GM12864 (cell line): Measurements from ENCODE around the gene C2CD2.
"Not testable (repeated sequence)": the region's sequence is repeated elsewhere in the genome, so short reads cannot be mapped to it uniquely, and the experiment has no call there.

Experiments used
- DNase-seq: peaks from one replicate; pipeline ENCODE4 v3.0.0-alpha.2; 2011; ENCODE audit warnings: low read depth
- H3K4me3 ChIP-seq: 2 replicates; pipeline ENCODE4 v1.5.1; 2011; ENCODE audit warnings: mild to moderate bottlenecking, low read depth, low read length, control low read depth
- TF ChIP-seq, protein P1 (sequence below): IDR thresholded peaks from 2 replicates; pipeline ENCODE4 v1.5.1; 2011; ENCODE audit warnings: low read depth, mild to moderate bottlenecking, moderate library complexity, low read length, control low read depth, inconsistent platforms; ENCODE audit errors: missing control alignments

Gene C2CD2

DNA sequence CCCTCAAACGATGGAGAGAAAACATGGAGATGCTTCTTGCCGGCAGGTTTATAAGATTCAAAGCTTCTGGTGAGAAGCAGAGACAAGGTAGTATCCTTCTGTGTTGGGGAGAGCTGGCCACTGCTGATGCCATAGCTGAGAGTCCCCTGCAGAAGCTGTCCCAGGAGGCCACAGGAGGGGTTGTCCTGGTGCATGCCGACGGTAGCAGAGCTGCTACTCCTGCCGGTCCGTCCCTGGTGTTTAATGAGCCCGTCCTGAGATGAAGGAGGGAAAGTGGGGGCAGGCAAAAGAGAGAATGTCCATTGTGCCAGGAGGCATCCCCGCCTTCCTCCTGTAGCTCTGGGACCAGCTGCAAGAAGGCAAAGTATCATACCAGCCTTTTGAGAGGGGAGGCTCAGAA, 10.4 kb upstream of the C2CD2 start:
- no peak overlapping the region for H3K4me3 ChIP-seq
- DNase-seq = no peak
- TF ChIP-seq, protein P1, sequence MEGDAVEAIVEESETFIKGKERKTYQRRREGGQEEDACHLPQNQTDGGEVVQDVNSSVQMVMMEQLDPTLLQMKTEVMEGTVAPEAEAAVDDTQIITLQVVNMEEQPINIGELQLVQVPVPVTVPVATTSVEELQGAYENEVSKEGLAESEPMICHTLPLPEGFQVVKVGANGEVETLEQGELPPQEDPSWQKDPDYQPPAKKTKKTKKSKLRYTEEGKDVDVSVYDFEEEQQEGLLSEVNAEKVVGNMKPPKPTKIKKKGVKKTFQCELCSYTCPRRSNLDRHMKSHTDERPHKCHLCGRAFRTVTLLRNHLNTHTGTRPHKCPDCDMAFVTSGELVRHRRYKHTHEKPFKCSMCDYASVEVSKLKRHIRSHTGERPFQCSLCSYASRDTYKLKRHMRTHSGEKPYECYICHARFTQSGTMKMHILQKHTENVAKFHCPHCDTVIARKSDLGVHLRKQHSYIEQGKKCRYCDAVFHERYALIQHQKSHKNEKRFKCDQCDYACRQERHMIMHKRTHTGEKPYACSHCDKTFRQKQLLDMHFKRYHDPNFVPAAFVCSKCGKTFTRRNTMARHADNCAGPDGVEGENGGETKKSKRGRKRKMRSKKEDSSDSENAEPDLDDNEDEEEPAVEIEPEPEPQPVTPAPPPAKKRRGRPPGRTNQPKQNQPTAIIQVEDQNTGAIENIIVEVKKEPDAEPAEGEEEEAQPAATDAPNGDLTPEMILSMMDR = no peak

DNA sequence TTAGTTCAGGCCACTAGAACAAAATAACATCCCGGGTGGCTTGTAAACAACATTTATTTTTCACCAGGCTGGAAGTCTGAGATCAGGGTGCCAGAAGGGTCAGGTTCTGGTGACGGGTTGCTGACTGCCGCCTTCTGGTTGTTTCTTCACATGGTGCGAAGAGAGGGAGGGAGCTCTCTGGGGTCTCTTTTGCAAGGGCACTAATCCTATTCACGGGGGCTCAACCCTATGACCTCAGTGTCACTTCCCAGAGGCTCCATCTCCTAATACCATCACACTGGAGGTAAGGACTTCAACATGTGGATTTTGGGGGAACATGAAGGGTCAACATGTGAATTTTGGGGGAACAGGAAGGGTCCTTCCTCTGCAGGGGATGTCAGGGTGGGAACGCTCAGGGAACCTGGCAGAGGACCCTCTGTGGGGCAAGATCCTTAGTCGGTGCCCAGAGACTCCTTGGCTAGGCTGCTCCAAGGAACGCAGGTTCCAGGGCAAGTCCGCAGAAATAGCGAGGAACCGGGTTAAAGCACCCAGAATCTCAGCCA, 8.7 kb upstream of the C2CD2 start:
- no peak for DNase-seq
- H3K4me3 ChIP-seq = no peak overlapping the region
- TF ChIP-seq, protein P1 = no peak

DNA sequence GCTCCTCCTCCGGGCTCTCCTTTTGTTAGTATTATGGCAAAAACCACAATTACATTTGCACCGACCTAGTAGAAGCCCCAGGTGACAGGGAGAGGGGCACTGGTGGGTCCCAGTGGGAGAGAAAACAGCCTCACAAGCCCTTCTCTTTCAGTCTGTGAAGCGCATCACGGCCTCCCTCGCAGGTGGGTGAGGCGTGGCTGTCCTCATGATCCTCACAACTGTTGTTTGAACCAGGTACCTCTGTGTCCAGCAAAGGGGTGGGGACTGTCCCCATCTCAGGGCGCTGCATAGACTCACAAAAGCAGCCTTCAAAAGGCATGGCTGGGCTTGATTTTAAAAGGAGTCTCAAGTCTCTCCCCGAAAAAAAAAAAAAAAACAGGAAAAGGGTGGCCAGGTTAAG, 7.9 kb upstream of the C2CD2 start:
- no peak overlapping the region for H3K4me3 ChIP-seq
- TF ChIP-seq, protein P1 = no peak
- DNase-seq = no peak

DNA sequence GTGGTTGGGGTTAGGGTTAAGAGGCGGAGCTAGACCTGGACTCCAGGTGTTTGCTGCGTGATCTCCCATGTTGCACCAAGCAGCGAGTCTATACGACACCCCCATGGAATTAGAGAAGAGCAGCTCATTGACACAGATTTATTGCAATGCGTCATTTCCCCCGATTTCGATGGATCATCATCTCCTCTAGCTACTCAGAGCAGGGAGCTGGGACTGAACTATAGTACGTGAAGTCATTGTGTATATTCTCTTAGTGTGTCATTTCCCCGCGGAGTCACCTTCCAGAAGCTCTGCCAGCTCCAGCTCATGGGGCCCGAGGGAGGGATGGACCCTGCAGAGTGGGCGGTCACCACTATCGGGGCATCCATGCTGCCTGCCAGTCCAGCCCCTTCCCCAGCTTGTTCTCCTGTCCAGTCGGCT, 7.5 kb upstream of the C2CD2 start:
- H3K4me3 ChIP-seq = no peak overlapping the region
- no peak for DNase-seq
- TF ChIP-seq, protein P1 = no peak

DNA sequence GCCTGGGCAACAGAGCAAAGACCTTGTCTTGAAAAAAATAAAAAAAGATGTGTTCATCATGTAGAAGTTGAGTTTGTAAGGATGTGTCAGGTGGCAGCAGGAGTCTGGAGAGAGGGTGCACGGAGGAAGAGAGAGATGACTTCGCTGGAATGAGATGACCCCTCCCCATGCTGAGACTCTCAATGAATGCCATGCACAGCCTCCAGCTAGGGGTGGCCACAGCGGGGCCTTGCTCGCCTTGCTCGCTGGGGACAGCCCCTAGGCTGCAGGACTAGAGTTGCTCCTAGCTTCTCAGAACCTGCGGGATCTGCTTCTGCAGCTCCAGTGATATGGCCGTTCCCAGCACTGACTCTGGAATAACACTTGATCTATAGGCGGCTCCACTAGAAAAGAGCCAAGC, 6.6 kb upstream of the C2CD2 start:
- no peak for DNase-seq
- H3K4me3 ChIP-seq = no peak overlapping the region
- TF ChIP-seq, protein P1 = no peak

DNA sequence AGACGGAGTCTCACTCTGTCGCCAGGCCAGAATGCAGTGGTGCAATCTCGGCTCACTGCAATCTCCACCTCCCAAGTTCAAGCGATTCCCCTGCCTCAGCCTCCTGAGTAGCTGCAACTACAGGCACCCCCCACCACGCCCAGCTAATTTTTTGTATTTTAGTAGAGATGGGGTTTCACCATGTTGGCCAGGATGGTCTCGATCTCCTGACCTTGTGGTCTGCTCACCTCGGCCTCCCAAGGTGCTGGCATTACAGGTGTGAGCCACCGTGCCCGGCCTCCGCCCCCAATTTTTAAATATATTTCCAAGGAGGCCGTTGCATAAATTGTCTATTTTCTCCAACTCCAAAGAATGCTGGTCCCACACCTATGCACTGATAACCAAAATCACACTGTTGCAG, 5.9 kb upstream of the C2CD2 start:
- DNase-seq, H3K4me3 ChIP-seq: not testable (repeated sequence)

DNA sequence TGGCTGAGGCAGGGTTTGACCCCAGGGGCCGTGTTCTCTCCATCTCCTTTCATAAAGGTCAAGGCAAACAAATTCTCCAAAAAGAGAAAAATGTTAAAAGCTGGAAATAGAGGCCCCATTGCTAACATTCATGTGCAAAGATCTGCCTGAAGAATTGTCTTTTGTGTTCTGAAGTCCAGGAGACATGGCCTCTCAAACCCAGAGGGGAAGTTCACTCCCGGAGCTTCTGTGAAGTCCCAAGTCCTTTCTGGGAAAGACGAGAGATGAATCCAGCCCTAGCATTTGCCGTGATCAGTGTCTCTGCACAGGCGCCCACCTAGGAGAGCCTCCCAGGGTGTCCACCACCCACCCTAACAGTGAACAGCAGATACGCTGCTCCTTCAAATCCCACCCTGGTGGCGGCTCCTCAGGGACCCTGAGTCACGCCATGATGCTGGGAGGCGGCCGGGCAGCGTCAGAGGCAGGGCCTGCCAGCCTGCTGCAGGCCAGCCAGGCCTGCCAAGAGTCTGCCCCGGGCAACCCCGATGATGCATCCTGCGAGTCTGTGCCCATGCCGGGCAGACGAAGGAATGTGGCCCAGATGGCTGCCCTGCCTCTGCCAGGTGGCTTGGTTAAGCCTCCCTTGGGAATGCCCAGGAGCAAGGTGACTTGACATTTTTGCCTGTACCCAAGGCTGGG, 5.2 kb upstream of the C2CD2 start:
- no peak for DNase-seq
- H3K4me3 ChIP-seq = no peak overlapping the region
- TF ChIP-seq, protein P1 = no peak
